ENCODE data around the gene PCNT. TPM values are rescaled to one million over a fixed set of nuclear protein-coding genes. Genes with fewer than 3 reads are reported as not detected.

The PCNT gene
- total RNA-seq, 1 experiment from 2014 or later = 34.0 TPM

- no peak for DNase-seq (ENCODE audit: unreplicated experiment)
- peaks cover 25% of the 10 kb centered on the region for H3K36me3 Mint-ChIP-seq (ENCODE audit: insufficient read depth, unreplicated experiment)
- H3K27me3 Mint-ChIP-seq (ENCODE audit: insufficient read depth, unreplicated experiment) = no peaks in the 10 kb centered on the region
- no peak overlapping the region for H3K27ac Mint-ChIP-seq (ENCODE audit: low read depth, unreplicated experiment)
- H3K9me3 Mint-ChIP-seq (ENCODE audit: unreplicated experiment) = peaks cover 8% of the 10 kb centered on the region
- BruUV-seq (replicated peaks) = no TSS peak
- H3K4me1 Mint-ChIP-seq (ENCODE audit: insufficient read depth, unreplicated experiment) = peaks cover 29% of the 10 kb centered on the region
- ChIA-PET POLR2A (no interaction called here), CTCF (interaction anchor here (0.7 kb wide), 1 partner anchor 45 kb away, joined by 3 read pairs; no protein-coding TSS in a partner anchor)
- no peak overlapping the region for H3K4me3 Mint-ChIP-seq (ENCODE audit: unreplicated experiment)
- intact Hi-C loops (cut with micrococcal nuclease) = no loop called here
- no peak for TF ChIP-seq CTCF (IDR thresholded peaks at IDR 0.05; ENCODE audit: unreplicated experiment)
Observed at GRCh38 chr21:46480466-46480865, 156.5 kb downstream of the PCNT start.

DNA sequence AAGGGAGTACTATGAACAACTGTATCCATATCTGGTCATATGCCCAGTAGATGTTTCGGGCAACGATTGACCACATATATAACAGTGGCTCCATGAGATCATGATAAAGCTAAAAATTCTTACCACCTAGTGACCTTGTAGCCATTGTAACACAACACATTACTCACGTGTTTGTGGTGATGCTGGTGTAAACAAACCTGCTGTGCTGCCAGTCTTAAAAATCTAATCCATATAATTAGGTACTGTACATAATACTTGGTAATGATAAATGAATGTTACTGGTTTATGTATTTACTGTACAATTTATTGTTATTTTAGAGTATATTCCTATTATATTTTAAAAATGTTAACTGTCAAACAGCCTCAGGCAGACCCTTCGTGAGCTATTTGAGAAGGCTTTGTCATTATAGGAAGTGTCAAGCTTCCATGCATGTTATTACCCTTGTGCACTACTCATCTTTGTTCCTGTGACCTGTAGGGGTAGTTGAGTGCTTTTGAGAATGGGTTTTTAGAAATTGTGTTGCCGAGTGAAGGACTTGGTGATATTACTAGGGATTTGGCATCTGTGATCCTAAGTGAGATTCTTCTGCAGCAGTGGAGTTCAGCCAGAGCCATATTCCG, 158.4 kb downstream of the PCNT start:
- Mint-ChIP-seq H3K27me3 (ENCODE audit: insufficient read depth, unreplicated experiment) (no peaks in the 10 kb centered on the region), H3K36me3 (ENCODE audit: insufficient read depth, unreplicated experiment) (peaks cover 24% of the 10 kb centered on the region), H3K9me3 (ENCODE audit: unreplicated experiment) (no peaks in the 10 kb centered on the region), H3K4me1 (ENCODE audit: insufficient read depth, unreplicated experiment) (peaks cover 24% of the 10 kb centered on the region), H3K4me3 (ENCODE audit: unreplicated experiment) (no peak overlapping the region), H3K27ac (ENCODE audit: low read depth, unreplicated experiment) (no peak overlapping the region)
- CTCF ChIA-PET = no interaction called here
- no peak for DNase-seq (ENCODE audit: unreplicated experiment)
- BruUV-seq (replicated peaks) = no TSS peak
- intact Hi-C loops (cut with micrococcal nuclease) = no loop called here
- no peak for TF ChIP-seq CTCF (IDR thresholded peaks at IDR 0.05; ENCODE audit: unreplicated experiment)
- POLR2A ChIA-PET = interaction anchor here (0.6 to 0.9 kb wide), 2 partner anchors 14 to 25 kb away, joined by 3 read pairs; no protein-coding TSS in a partner anchor

GRCh38 chr21:46482846-46483231, 158.9 kb downstream of the PCNT start:
- TF ChIP-seq CTCF (IDR thresholded peaks at IDR 0.05; ENCODE audit: unreplicated experiment) = no peak
- Mint-ChIP-seq H3K4me3 (ENCODE audit: unreplicated experiment) (no peak overlapping the region), H3K36me3 (ENCODE audit: insufficient read depth, unreplicated experiment) (peaks cover 29% of the 10 kb centered on the region), H3K4me1 (ENCODE audit: insufficient read depth, unreplicated experiment) (peaks cover 21% of the 10 kb centered on the region), H3K27ac (ENCODE audit: low read depth, unreplicated experiment) (peak overlapping the region; percentile 37), H3K9me3 (ENCODE audit: unreplicated experiment) (no peaks in the 10 kb centered on the region), H3K27me3 (ENCODE audit: insufficient read depth, unreplicated experiment) (no peaks in the 10 kb centered on the region)
- POLR2A ChIA-PET = interaction anchor here (0.6 kb wide), 1 partner anchor 25 kb away, joined by 3 read pairs; no protein-coding TSS in a partner anchor
- DNase-seq (ENCODE audit: unreplicated experiment) = no peak
- CTCF ChIA-PET = no interaction called here
- no TSS peak for BruUV-seq (replicated peaks)
- intact Hi-C loops (cut with micrococcal nuclease) = no loop called here

GRCh38 chr21:46483300-46484295, 159.6 kb downstream of the PCNT start:
- intact Hi-C loops (cut with micrococcal nuclease) = no loop called here
- Mint-ChIP-seq H3K4me1 (ENCODE audit: insufficient read depth, unreplicated experiment) (peaks cover 17% of the 10 kb centered on the region), H3K27ac (ENCODE audit: low read depth, unreplicated experiment) (peak overlapping the region; percentile 37), H3K9me3 (ENCODE audit: unreplicated experiment) (no peaks in the 10 kb centered on the region), H3K4me3 (ENCODE audit: unreplicated experiment) (no peak overlapping the region), H3K27me3 (ENCODE audit: insufficient read depth, unreplicated experiment) (no peaks in the 10 kb centered on the region), H3K36me3 (ENCODE audit: insufficient read depth, unreplicated experiment) (peaks cover 29% of the 10 kb centered on the region)
- ChIA-PET POLR2A (no interaction called here), CTCF (interaction anchor here (0.5 kb wide), 1 partner anchor 16 kb away, joined by 3 read pairs; no protein-coding TSS in a partner anchor)
- no peak for DNase-seq (ENCODE audit: unreplicated experiment)
- no TSS peak for BruUV-seq (replicated peaks)
- no peak for TF ChIP-seq CTCF (IDR thresholded peaks at IDR 0.05; ENCODE audit: unreplicated experiment)

Measured in MCF 10A (cell line).